Glomerular endothelial cell (primary cell): Measurements from ENCODE around the gene CENPVL1. TPM values are rescaled to one million over a fixed set of nuclear protein-coding genes. Genes with fewer than 3 reads are reported as not detected.

Source experiments
- total RNA-seq: library from RNA; depleted of rRNA; stranded (reverse); fragments of >200 nt; gene quantifications from 2 replicates; pipeline ENCODE4 v1.2.3, GENCODE V29; 2015

The CENPVL1 gene
- total RNA-seq, 1 donor from 2014 or later: not detected

Other genes with a start within 250 kb of the CENPVL1 start
- gene NUDT11, start 213.9 kb upstream of the CENPVL1 start, total RNA-seq: 4.7 and 6.9 TPM in 2 replicates
- gene CENPVL3, start 91.6 kb upstream of the CENPVL1 start, total RNA-seq: not detected in 2 replicates
- gene CENPVL2, start 27.7 kb upstream of the CENPVL1 start, total RNA-seq: not detected in 2 replicates
- gene GSPT2, start 32.9 kb downstream of the CENPVL1 start, total RNA-seq: 7.2 and 8.1 TPM in 2 replicates
- 215 and 249 TPM in 2 replicates for gene MAGED1, start 183.1 kb downstream of the CENPVL1 start, total RNA-seq